K562 (cell line): ENCODE data around the gene KCNK16. TPM values are rescaled to one million over a fixed set of nuclear protein-coding genes. Genes with fewer than 3 reads are reported as not detected.
A peak's percentile ranks its signal among the peaks of the same experiment; 100 is the strongest.

Experiments
- ATAC-seq: fragments of 200-7000 bp; cut with Tn5 transposase; 3 replicates; pipeline ENCODE4 v1.9.1; 2020; ENCODE audit warnings: moderate library complexity
- BruUV-seq: library from RNA; stranded (reverse); fragments of 400-500 nt; replicated peaks from 2 replicates; lab custom pipeline; 2021; lab: Mats Ljungman, UMichigan
- CTCF ChIA-PET: fragments of 300-600 bp; formaldehyde crosslinking; extraction: SDS; loops from one replicate; lab custom pipeline; 2021; ENCODE audit warnings: low intra/inter-chr PET ratio; lab: Yijun Ruan, JAX
- POLR2A ChIA-PET: fragments of 300-600, 350-650 bp; sonication (Branson Sonifier 250); formaldehyde crosslinking; extraction: SDS; loops from one replicate; lab custom pipeline; 2021; ENCODE audit warnings: antibody characterized with exemption, inconsistent platforms; lab: Yijun Ruan, JAX
- DNase-seq, 4 experiments: peaks; one replicate each; pipeline versions ENCODE4 v3.0.0 to v3.0.0-alpha.2; 2011 to 2018; ENCODE audit warnings: low spot score in 3 of 4, mixed read lengths in 3 of 4; ENCODE audit errors: extremely low read depth in 1 of 4
- FAIRE-seq: peaks from 2 replicates; lab custom pipeline; 2011; peaks lifted over from hg19 to GRCh38; lab: Jason Lieb, UNC
- H2AFZ ChIP-seq: 2 replicates; pipeline ENCODE4 v1.6.0; 2011; ENCODE audit warnings: low read depth, low read length, control low read depth, inconsistent platforms
- H3K27ac ChIP-seq: fragments of 200-600 bp; 3 replicates; pipeline ENCODE4 v1.8.0; 2011; ENCODE audit warnings: low read depth, mild to moderate bottlenecking, control low read depth, inconsistent platforms, low read length, moderate library complexity, mixed read lengths; ENCODE audit errors: extremely low read depth
- H3K27me3 ChIP-seq, 2 experiments: fragments of 300-600 bp in 1 of 2; 2 replicates in 1 of 2; 3 replicates in 1 of 2; pipeline versions ENCODE4 v1.6.0 to v1.8.0; 2011; ENCODE audit warnings: inconsistent platforms in 2 of 2, low read length in 2 of 2, mild to moderate bottlenecking in 1 of 2, mixed read lengths in 1 of 2, moderate library complexity in 1 of 2; ENCODE audit not compliant: control insufficient read depth in 2 of 2, insufficient read depth in 2 of 2
- H3K36me3 ChIP-seq: fragments of 300-600 bp; 3 replicates; pipeline ENCODE4 v1.8.0; 2011; ENCODE audit warnings: mild to moderate bottlenecking, low read length, inconsistent platforms; ENCODE audit not compliant: control insufficient read depth, insufficient read depth
- H3K4me1 ChIP-seq, 2 experiments: fragments of 200-600 bp in 1 of 2; replicated peaks in 1 of 2; 2 replicates in 1 of 2; 3 replicates in 1 of 2; pipeline versions ENCODE4 v1.5.1 to v1.8.0; 2011; ENCODE audit warnings: inconsistent platforms in 2 of 2, low read length in 2 of 2, mild to moderate bottlenecking in 1 of 2, mixed read lengths in 1 of 2, moderate library complexity in 1 of 2; ENCODE audit not compliant: control insufficient read depth in 2 of 2, insufficient read depth in 2 of 2
- H3K4me2 ChIP-seq: 2 replicates; pipeline ENCODE4 v1.6.1; 2011; ENCODE audit warnings: low read length, control low read depth, inconsistent platforms, mixed read lengths; ENCODE audit not compliant: insufficient read depth
- H3K4me3 ChIP-seq: fragments of 200-600 bp; sonication (generic), shearing (Covaris generic); 2 replicates; pipeline ENCODE4 v1.5.1; 2016; ENCODE audit warnings: control low read depth, inconsistent platforms
- H3K79me2 ChIP-seq: fragments of 200-600 bp; 3 replicates; pipeline ENCODE4 v1.8.0; 2011; ENCODE audit warnings: low read length, inconsistent platforms; ENCODE audit not compliant: control insufficient read depth, insufficient read depth
- H3K9ac ChIP-seq, 2 experiments: 2 replicates each; pipeline versions ENCODE4 v1.6.0 to v1.6.1; 2011; ENCODE audit warnings: low read depth in 2 of 2, low read length in 2 of 2, control low read depth in 1 of 2, inconsistent platforms in 1 of 2, mild to moderate bottlenecking in 1 of 2, mixed read lengths in 1 of 2; ENCODE audit not compliant: insufficient read depth in 1 of 2
- H3K9me1 ChIP-seq: one replicate; pipeline ENCODE4 v1.6.0; 2011; ENCODE audit warnings: inconsistent platforms, mild to moderate bottlenecking, low read length, moderate library complexity; ENCODE audit not compliant: control insufficient read depth, insufficient read depth
- H3K9me3 ChIP-seq: replicated peaks from 2 replicates; pipeline ENCODE4 v1.5.1; 2011; ENCODE audit warnings: low read depth, low read length, inconsistent platforms; ENCODE audit not compliant: control insufficient read depth, insufficient read depth
- H4K20me1 ChIP-seq: replicated peaks from 2 replicates; pipeline ENCODE4 v1.6.1; 2011; ENCODE audit warnings: low read length, inconsistent platforms, mixed read lengths; ENCODE audit not compliant: control insufficient read depth, insufficient read depth
- CBX3 ChIP-seq, 2 experiments: IDR thresholded peaks; 1 replicate in 1 of 2; 2 replicates in 1 of 2; pipeline ENCODE4 v1.6.1; 2012; ENCODE audit warnings: inconsistent platforms in 2 of 2, low read length in 2 of 2, borderline replicate concordance in 1 of 2, control low read depth in 1 of 2
- GATAD2B ChIP-seq: fragments of 450-650 bp; IDR thresholded peaks from 2 replicates; pipeline ENCODE4 v1.6.1; 2017; ENCODE audit warnings: mild to moderate bottlenecking, borderline replicate concordance
- HMGN3 ChIP-seq: IDR thresholded peaks from 2 replicates; pipeline ENCODE4 v1.6.1; 2011; ENCODE audit warnings: borderline replicate concordance, low read depth, mild to moderate bottlenecking, mixed read lengths, low read length; ENCODE audit not compliant: insufficient read length; ENCODE audit errors: extremely low read depth
- HNRNPH1 ChIP-seq: fragments of 200-400 bp; formaldehyde crosslinking; optimal IDR thresholded peaks from 2 replicates; pipeline ENCODE3; 2017; ENCODE audit warnings: low read depth, mild to moderate bottlenecking, low read length, moderate library complexity
- KLF16 ChIP-seq: IDR thresholded peaks from 2 replicates; pipeline ENCODE4 v1.6.1; 2016; ENCODE audit warnings: antibody characterized with exemption
- L3MBTL2 ChIP-seq: fragments of 450-650 bp; IDR thresholded peaks from 2 replicates; pipeline ENCODE4 v1.6.1; 2016; ENCODE audit warnings: mild to moderate bottlenecking, moderate library complexity
- MAFG ChIP-seq: fragments of 450-650 bp; conservative IDR thresholded peaks from 2 replicates; pipeline ENCODE4 v1.6.1; 2016; ENCODE audit warnings: missing genetic modification characterization, missing compliant biosample characterization
- NCOR1 ChIP-seq: fragments of 450-650 bp; IDR thresholded peaks from 2 replicates; pipeline ENCODE4 v1.6.1; 2016; ENCODE audit warnings: mild to moderate bottlenecking, moderate library complexity
- RB1 ChIP-seq: fragments of 450-650 bp; IDR thresholded peaks from 2 replicates; pipeline ENCODE4 v1.6.1; 2017; ENCODE audit warnings: low read depth, mild to moderate bottlenecking
- SMARCA4 ChIP-seq: fragments of 450-650 bp; IDR thresholded peaks from 2 replicates; pipeline ENCODE4 v1.6.1; 2016
- SNIP1 ChIP-seq: fragments of 450-650 bp; IDR thresholded peaks from 2 replicates; pipeline ENCODE4 v1.7.1; 2017; ENCODE audit warnings: low read depth, mild to moderate bottlenecking
- ZFP36 ChIP-seq: fragments of 150-350 bp; IDR thresholded peaks from 2 replicates; pipeline ENCODE4 v1.6.1; 2018; ENCODE audit warnings: low read length, low read depth; ENCODE audit not compliant: partially characterized antibody
- ZNF316 ChIP-seq: fragments of 450-650 bp; IDR thresholded peaks from 2 replicates; pipeline ENCODE4 v1.6.1; 2016
- ZSCAN29 ChIP-seq: fragments of 450-650 bp; IDR thresholded peaks from 2 replicates; pipeline ENCODE4 v1.6.1; 2017
- ZSCAN32 ChIP-seq: fragments of 450-650 bp; formaldehyde crosslinking; IDR thresholded peaks from 2 replicates; pipeline ENCODE4 v1.4.0; 2020; ENCODE audit warnings: mild to moderate bottlenecking, moderate library complexity
- WGBS: fragments of 100-300 bp; shearing (Covaris generic); methylation state at CpG from one replicate; pipeline ENCODE4 v1.1.6; 2016; ENCODE audit warnings: low coverage, mixed read lengths; ENCODE audit not compliant: insufficient coverage; ENCODE audit errors: missing lambda C conversion rate; 5-methylcytosine and 5-hydroxymethylcytosine counted together
- in situ Hi-C: fragments of 300-500 bp; cut with MboI; formaldehyde crosslinking; loops from 4 replicates; pipeline ENCODE4 v1.15.0; 2018; ENCODE audit warnings: inconsistent platforms, mixed read lengths
- intact Hi-C: fragments of 100-400 bp; cut with micrococcal nuclease; formaldehyde crosslinking; loops from 2 replicates; pipeline ENCODE4 v1.14.2; 2022
- polyA plus RNA-seq, 8 experiments: library from polyadenylated mRNA; depleted of rRNA in 4 of 8; stranded (reverse) in 5 of 8; unstranded in 3 of 8; fragments of >200 nt; fragmentation: Nextera tagmentation in 2 of 8; fragmentation: Illumina TruSeq in 1 of 8; extraction: Ambion mirVana in 2 of 8; extraction: Trizol in 1 of 8; gene quantifications; 2 replicates each; pipeline versions ENCODE4 v1.2.1 to v1.2.3, GENCODE V29; 2011 to 2014; ENCODE audit warnings: inconsistent platforms in 1 of 8, missing spikeins in 1 of 8
- total RNA-seq, 7 experiments: library from RNA; depleted of rRNA in 6 of 7; stranded (reverse); fragments of >200 nt in 6 of 7; fragmentation: Illumina TruSeq in 2 of 7; extraction: Trizol in 2 of 7; gene quantifications; 2 replicates each; pipeline versions ENCODE4 v1.2.1 to v1.2.3, GENCODE V29; 2011 to 2021; ENCODE audit warnings: low replicate concordance in 1 of 7
- TF ChIP-seq, protein P1 (sequence below), 2 experiments: IDR thresholded peaks; 2 replicates each; pipeline ENCODE4 v1.6.1; 2012; ENCODE audit warnings: improper control_type of control experiment in 2 of 2, low read depth in 2 of 2, low read length in 2 of 2, borderline replicate concordance in 1 of 2

KCNK16 gene
- total and polyA plus RNA-seq, 9 of the 15 experiments (the other 6 are each of a cell fraction or from before 2014, with no cell fraction given) = not detected

DNA sequence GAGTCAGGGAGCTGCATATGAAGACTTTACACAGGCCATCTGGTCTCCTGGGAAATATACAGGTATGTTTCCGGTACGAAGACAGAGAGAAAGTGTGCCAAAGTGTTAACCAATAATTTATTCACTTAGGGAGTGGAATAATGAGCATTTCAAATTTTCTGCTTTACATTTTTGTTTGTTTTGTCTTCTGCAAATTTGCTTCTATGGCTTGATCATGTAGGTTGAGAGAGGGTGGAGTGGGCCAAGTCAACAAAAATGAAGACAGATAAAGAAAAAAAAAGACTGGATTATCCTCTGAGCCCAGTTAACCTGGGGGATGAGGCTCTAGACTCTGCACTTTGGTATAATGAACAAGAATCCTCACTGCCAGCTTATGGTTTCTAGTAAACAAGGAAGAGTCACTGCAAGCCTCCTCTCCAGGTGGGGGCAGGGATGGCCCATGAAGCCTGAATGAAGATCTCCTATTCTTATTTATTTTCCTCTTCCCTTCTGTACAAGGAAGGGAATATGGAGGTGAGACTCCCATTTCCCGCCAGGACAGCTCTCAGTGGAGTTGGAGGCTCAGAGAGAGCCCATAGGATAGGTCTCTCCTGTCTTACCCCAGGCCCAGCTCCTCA is 46.0 kb downstream of the KCNK16 start:
- no peak for DNase-seq
- H3K27me3 ChIP-seq = peaks cover 37 to 60% of the 10 kb centered on the region in 2 experiments
- no peak overlapping the region for H3K9ac ChIP-seq
- no peaks in the 10 kb centered on the region for H3K9me1 ChIP-seq
- no peak overlapping the region for H3K27ac ChIP-seq
- intact Hi-C loops (no loop called here), in situ Hi-C loops (no loop called here)
- no TSS peak for BruUV-seq
- no peak for ATAC-seq
- FAIRE-seq = no peak
- H2AFZ ChIP-seq = no peak overlapping the region
- H3K36me3 ChIP-seq = no peaks in the 10 kb centered on the region
- no peaks in the 10 kb centered on the region for H3K9me3 ChIP-seq
- H3K4me1 ChIP-seq = peaks cover 0 to 5% of the 10 kb centered on the region in 2 experiments; a peak in 1 of 5 replicates
- ChIA-PET POLR2A (no interaction called here), CTCF (interaction anchor here (0.6 kb wide), 1 partner anchor 115 kb away, joined by 3 read pairs; no protein-coding TSS in a partner anchor)
- TF ChIP-seq SMARCA4 = no peak
- no peak for TF ChIP-seq NCOR1
- TF ChIP-seq L3MBTL2 = no peak
- TF ChIP-seq ZSCAN29 = no peak
- TF ChIP-seq HNRNPH1 = no peak
- TF ChIP-seq ZFP36 = no peak
- H3K79me2 ChIP-seq = no peaks in the 10 kb centered on the region
- 5% methylated on average over 3 of the region's 3 CpGs for WGBS
- H4K20me1 ChIP-seq = 0 out of 2 replicates have a peak, but pooled peaks cover 4% of the 10 kb centered on the region
- H3K4me3 ChIP-seq = no peak overlapping the region
- no peak overlapping the region for H3K4me2 ChIP-seq

- POLR2A ChIA-PET = interaction anchor here (0.6 kb wide), 2 partner anchors 14 to 1082 kb away, joined by 3 to 7 read pairs; no protein-coding TSS in a partner anchor
- ATAC-seq = no peak
- no TSS peak for BruUV-seq
- TF ChIP-seq ZNF316 (peak; percentile 22), HMGN3 (no peak), MAFG (peak; percentile 15; the same call in 1 of the 2 replicates), GATAD2B (no peak), RB1 (no peak), ZSCAN32 (CRISPR knock-in tag) (no peak), SNIP1 (no peak), CBX3 (IDR thresholded peaks at IDR 0.05; ENCODE audit: borderline replicate concordance in 1 of 2, low read length in 2 of 2) (no peak), KLF16 (no peak)
- TF ChIP-seq, protein P1, sequence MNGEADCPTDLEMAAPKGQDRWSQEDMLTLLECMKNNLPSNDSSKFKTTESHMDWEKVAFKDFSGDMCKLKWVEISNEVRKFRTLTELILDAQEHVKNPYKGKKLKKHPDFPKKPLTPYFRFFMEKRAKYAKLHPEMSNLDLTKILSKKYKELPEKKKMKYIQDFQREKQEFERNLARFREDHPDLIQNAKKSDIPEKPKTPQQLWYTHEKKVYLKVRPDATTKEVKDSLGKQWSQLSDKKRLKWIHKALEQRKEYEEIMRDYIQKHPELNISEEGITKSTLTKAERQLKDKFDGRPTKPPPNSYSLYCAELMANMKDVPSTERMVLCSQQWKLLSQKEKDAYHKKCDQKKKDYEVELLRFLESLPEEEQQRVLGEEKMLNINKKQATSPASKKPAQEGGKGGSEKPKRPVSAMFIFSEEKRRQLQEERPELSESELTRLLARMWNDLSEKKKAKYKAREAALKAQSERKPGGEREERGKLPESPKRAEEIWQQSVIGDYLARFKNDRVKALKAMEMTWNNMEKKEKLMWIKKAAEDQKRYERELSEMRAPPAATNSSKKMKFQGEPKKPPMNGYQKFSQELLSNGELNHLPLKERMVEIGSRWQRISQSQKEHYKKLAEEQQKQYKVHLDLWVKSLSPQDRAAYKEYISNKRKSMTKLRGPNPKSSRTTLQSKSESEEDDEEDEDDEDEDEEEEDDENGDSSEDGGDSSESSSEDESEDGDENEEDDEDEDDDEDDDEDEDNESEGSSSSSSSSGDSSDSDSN (IDR thresholded peaks at IDR 0.05; ENCODE audit: borderline replicate concordance in 1 of 2, low read depth in 2 of 2, low read length in 2 of 2) = no peak
These were observed 47.6 kb downstream of the KCNK16 start for GRCh38 chr6:39274903-39275302.

More at GRCh38 chr6:39274903-39275302, 47.6 kb downstream of the KCNK16 start:
- H3K4me2 ChIP-seq = no peak overlapping the region
- no peak for FAIRE-seq
- peaks cover 44 to 56% of the 10 kb centered on the region in 2 experiments for H3K27me3 ChIP-seq
- no peaks in the 10 kb centered on the region for H3K36me3 ChIP-seq
- H3K9me3 ChIP-seq = no peaks in the 10 kb centered on the region
- intact Hi-C loops (no loop called here), in situ Hi-C loops (no loop called here)
- H3K9me1 ChIP-seq = no peaks in the 10 kb centered on the region
- no peaks in the 10 kb centered on the region for H3K79me2 ChIP-seq
- 0 out of 2 replicates have a peak, but pooled peaks cover 4% of the 10 kb centered on the region for H4K20me1 ChIP-seq
- 3% methylated on average over 3 of the region's 3 CpGs for WGBS
- no peaks in the 10 kb centered on the region for H3K4me1 ChIP-seq
- CTCF ChIA-PET = no interaction called here
- H3K27ac ChIP-seq = no peak overlapping the region
- H2AFZ ChIP-seq = no peak overlapping the region
- H3K9ac ChIP-seq = no peak overlapping the region
- no peak overlapping the region for H3K4me3 ChIP-seq
- no peak for DNase-seq
